ENCODE data around the gene RBP2. TPM values are rescaled to one million over a fixed set of nuclear protein-coding genes. Genes with fewer than 3 reads are reported as not detected.
"Not testable (repeated sequence)": the region's sequence is repeated elsewhere in the genome, so short reads cannot be mapped to it uniquely, and the experiment has no call there.

Gene RBP2
- total and polyA plus RNA-seq, 2 donors = not detected

DNA sequence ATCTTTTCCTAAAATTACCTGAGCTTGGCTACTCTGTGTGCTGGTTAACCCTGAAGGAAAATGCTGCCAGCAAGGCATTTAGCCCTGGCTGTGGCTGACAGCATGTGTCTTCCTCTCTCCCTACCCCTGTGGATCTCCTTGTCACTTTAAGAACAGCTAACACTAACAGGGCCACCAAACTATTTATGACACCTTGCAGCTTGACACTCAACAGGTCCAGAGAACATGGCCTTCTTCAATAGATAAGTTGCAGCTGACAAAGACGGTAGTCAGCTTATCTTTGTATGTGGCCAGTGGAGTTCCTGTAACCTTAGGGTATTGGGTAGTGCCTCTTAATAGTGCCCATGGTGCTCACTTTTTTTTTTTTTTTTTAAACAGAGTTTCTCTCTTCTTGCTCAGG, 54.9 kb downstream of the RBP2 start:
- no peak for DNase-seq (ENCODE audit: extremely low spot score)
- Histone ChIP-seq H3K4me1 (ENCODE audit: insufficient read depth) (no peaks in the 10 kb centered on the region), H3K4me3 (ENCODE audit: low read depth, low read length) (no peak overlapping the region), H3K27ac (ENCODE audit: low read depth) (no peak overlapping the region), H3K36me3 (ENCODE audit: insufficient read depth) (no peaks in the 10 kb centered on the region)
- 60% methylated on average over 1 of the region's 1 CpG for WGBS

DNA sequence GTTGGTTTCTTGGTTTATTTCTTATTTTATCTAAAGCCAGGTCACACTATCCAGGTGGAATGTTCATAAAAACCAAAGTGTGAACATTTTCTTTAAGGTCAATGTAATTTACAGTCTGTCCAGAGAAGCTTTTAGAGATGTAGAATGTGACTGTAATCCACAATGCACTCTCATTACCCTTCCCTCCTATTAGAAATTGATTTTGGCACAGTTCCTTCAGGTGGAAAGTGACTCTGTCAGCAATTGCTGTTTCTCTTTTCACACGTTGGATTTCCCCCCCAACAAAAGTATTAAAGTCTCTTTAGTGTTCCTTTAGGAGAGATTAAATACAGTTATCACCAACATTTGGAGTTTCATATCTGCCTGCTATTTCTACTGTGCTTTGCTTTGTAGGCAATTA, 55.3 kb downstream of the RBP2 start:
- Histone ChIP-seq H3K27ac (ENCODE audit: low read depth) (no peak overlapping the region), H3K4me3 (ENCODE audit: low read depth, low read length) (no peak overlapping the region), H3K36me3 (ENCODE audit: insufficient read depth) (no peaks in the 10 kb centered on the region), H3K4me1 (ENCODE audit: insufficient read depth) (no peaks in the 10 kb centered on the region)
- no peak for DNase-seq (ENCODE audit: extremely low spot score)
- WGBS = 54% methylated on average over 1 of the region's 1 CpG

DNA sequence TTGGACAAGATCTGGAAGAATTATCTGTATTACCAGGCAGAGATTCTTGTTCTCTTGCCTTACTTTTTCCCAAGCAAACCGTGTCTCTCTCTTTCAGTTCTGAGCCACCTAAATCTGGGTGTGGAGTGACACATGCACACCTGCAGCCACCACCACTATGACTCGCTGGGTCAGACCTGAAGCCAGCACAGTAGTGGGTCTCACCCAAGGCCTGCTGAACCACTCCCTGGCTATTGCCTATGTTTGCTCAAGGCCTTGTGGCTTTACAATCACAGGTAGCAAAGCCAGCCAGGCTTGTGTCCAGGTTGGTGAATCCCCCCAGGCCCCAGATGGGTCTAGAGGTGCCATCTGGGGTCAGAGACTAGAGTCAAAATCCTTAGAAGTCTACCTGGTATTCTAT, 58.2 kb downstream of the RBP2 start:
- Histone ChIP-seq H3K4me1 (ENCODE audit: insufficient read depth) (no peaks in the 10 kb centered on the region), H3K4me3 (ENCODE audit: low read depth, low read length) (no peak overlapping the region), H3K36me3 (ENCODE audit: insufficient read depth) (no peaks in the 10 kb centered on the region), H3K27ac (ENCODE audit: low read depth) (no peak overlapping the region)
- no peak for DNase-seq (ENCODE audit: extremely low spot score)
- WGBS = 92% methylated on average over 2 of the region's 2 CpGs

DNA sequence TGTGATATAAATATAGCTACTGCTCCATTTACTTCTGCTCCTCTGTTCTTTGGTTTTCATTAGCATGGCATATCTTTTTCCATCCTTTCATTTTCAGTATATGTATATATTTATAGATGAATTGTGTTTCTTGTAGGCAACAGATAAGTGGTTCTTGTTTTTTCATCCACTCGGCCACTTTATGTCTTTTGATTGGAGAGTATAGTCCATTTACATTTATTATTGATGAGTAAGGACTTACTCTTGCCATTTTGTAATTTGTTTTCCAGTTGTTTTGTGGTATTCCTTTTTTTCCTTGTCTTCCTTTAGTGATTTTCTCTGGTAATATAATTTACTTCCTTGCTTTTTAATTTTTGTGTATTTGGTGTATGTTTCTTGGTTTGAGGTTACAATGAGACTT, 60.0 kb downstream of the RBP2 start:
- 92% methylated on average over 1 of the region's 1 CpG for WGBS

DNA sequence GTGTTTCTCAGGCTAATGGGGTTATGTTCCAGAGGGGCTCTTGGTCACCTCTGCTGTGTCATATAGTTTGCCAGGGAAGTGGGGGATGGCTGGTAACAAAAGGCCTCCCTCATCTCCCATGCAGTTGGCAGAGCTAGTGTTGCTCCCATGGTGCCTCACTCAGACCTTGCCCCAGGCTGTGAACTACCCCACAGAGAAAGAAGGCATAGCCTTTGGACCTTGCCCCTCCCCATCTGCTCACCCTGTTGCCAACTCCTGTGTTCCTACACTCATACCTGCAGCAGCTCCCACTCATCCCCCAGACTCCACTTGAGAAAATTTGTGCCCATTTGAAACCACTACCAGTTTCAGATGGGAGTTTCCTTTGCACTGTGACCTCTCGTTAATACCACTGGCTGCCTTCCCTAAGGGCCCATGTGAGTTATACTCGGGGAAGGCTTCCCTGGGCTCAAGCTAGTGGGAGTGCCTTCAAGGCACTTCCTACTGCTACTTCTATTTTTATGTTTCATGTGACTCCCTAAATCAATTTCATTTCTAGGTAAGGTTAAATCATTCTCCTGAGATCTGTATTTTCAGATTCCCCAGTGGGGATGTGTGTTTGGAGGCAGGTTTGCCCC, 61.6 kb downstream of the RBP2 start:
- Histone ChIP-seq H3K4me1 (ENCODE audit: insufficient read depth) (no peaks in the 10 kb centered on the region), H3K27ac (ENCODE audit: low read depth) (no peak overlapping the region), H3K36me3 (ENCODE audit: insufficient read depth) (no peaks in the 10 kb centered on the region), H3K4me3 (ENCODE audit: low read depth, low read length) (no peak overlapping the region)
- no peak for DNase-seq (ENCODE audit: extremely low spot score)
- WGBS = 79% methylated on average over 2 of the region's 2 CpGs

More for the DNA sequence above, 60.0 kb downstream of the RBP2 start:
- H3K4me1 ChIP-seq (ENCODE audit: insufficient read depth) = no peaks in the 10 kb centered on the region
- H3K36me3 ChIP-seq (ENCODE audit: insufficient read depth) = no peaks in the 10 kb centered on the region
- DNase-seq (ENCODE audit: extremely low spot score) = no peak
- H3K4me3 ChIP-seq (ENCODE audit: low read depth, low read length) = no peak overlapping the region
- no peak overlapping the region for H3K27ac ChIP-seq (ENCODE audit: low read depth)

DNA sequence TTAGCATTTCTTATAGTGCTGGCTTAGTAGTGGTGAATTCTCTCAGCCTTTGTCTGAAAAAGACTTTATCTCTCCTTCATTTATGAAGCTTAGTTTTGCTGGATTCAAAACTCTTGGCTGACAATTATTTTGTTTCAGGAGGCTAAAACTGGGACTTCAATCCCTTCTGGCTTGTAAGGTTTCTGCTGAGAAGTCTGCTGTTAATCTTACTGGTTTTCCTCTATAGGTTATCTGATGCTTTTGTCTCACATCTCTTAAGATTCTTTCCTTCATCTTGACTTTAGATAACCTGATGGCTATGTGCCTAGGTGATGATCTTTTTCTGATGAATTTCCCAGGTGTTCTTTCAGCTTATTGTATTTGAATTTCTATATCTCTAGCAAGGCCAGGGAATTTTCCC, 63.4 kb downstream of the RBP2 start:
- not testable (repeated sequence) for H3K4me1 ChIP-seq (ENCODE audit: insufficient read depth); H3K27ac ChIP-seq (ENCODE audit: low read depth); H3K4me3 ChIP-seq (ENCODE audit: low read depth, low read length); H3K36me3 ChIP-seq (ENCODE audit: insufficient read depth); DNase-seq (ENCODE audit: extremely low spot score)

Other genes with a start within 250 kb of the RBP2 start
- 62.1 TPM for gene MRPS22, start 132.5 kb downstream of the RBP2 start, total RNA-seq
- 42.2 TPM for gene MRPS22, start 132.5 kb downstream of the RBP2 start, polyA plus RNA-seq
- gene COPB2, start 86.9 kb downstream of the RBP2 start, total RNA-seq = 157 TPM
- 59.3 TPM for gene COPB2, start 86.9 kb downstream of the RBP2 start, polyA plus RNA-seq
- 41.5 TPM for gene RBP1, start 63.2 kb upstream of the RBP2 start, total RNA-seq
- 94.2 TPM for gene RBP1, start 63.2 kb upstream of the RBP2 start, polyA plus RNA-seq
- gene NMNAT3, start 201.5 kb upstream of the RBP2 start, total RNA-seq = 7.5 TPM
- gene NMNAT3, start 201.5 kb upstream of the RBP2 start, polyA plus RNA-seq = 11.9 TPM

Measured in urinary bladder (tissue), 4 donors.